Lung microvascular endothelial cell (primary cell): ENCODE data around the gene NREP. TPM values are rescaled to one million over a fixed set of nuclear protein-coding genes. Genes with fewer than 3 reads are reported as not detected.
"Not testable (repeated sequence)": the region's sequence is repeated elsewhere in the genome, so short reads cannot be mapped to it uniquely, and the experiment has no call there.

Source experiments
- DNase-seq, 2 donors: peaks; one replicate each; pipeline versions ENCODE4 v3.0.0 to v3.0.0-alpha.2; 2010; ENCODE audit warnings: low read depth in 2 of 2
- total RNA-seq: library from RNA; depleted of rRNA; stranded (reverse); fragments of >200 nt; gene quantifications from 2 replicates; pipeline ENCODE4 v1.2.1, GENCODE V29; 2014

NREP gene
- total RNA-seq, 1 donor from 2014 or later: 9.3 TPM

GRCh38 chr5:111739416-111739815 is 17.6 kb downstream of the NREP start:
- no peak for DNase-seq

- DNase-seq: no peak
Measured at GRCh38 chr5:111738118-111738517, 18.9 kb downstream of the NREP start.

GRCh38 chr5:111737716-111738115 is 19.3 kb downstream of the NREP start:
- DNase-seq: peak in 1 of 2 donors; percentile 8

- DNase-seq: peak in 1 of 2 donors; percentile 80
Measured at GRCh38 chr5:111735583-111736270, 21.3 kb downstream of the NREP start.

- DNase-seq: no peak
Measured at GRCh38 chr5:111734597-111734996, 22.4 kb downstream of the NREP start.

GRCh38 chr5:111734013-111734412 is 23.0 kb downstream of the NREP start:
- DNase-seq: no peak

- DNase-seq: no peak
Measured at GRCh38 chr5:111733571-111733970, 23.4 kb downstream of the NREP start.

- no peak for DNase-seq
Measured at GRCh38 chr5:111731638-111732037, 25.4 kb downstream of the NREP start.

- DNase-seq: peak in 1 of 2 donors; percentile 23
Measured at GRCh38 chr5:111730659-111731382, 26.2 kb downstream of the NREP start.

- DNase-seq: no peak
Measured at GRCh38 chr5:111728941-111729340, 28.1 kb downstream of the NREP start.

GRCh38 chr5:111726986-111727385 is 30.0 kb downstream of the NREP start:
- DNase-seq: no peak

GRCh38 chr5:111722140-111722539 is 34.9 kb downstream of the NREP start:
- no peak for DNase-seq

GRCh38 chr5:111720333-111720890 is 36.6 kb downstream of the NREP start:
- DNase-seq: no peak

GRCh38 chr5:111719773-111720172 is 37.2 kb downstream of the NREP start:
- DNase-seq: no peak

GRCh38 chr5:111716789-111717188 is 40.2 kb downstream of the NREP start:
- not testable (repeated sequence) for DNase-seq

GRCh38 chr5:111707630-111708164 is 49.3 kb downstream of the NREP start:
- no peak for DNase-seq

GRCh38 chr5:111706345-111706744 is 50.6 kb downstream of the NREP start:
- DNase-seq: no peak

GRCh38 chr5:111704452-111705085 is 52.4 kb downstream of the NREP start:
- DNase-seq: no peak

- DNase-seq: no peak
Measured at GRCh38 chr5:111703662-111704061, 53.3 kb downstream of the NREP start.

- no peak for DNase-seq
Measured at GRCh38 chr5:111699976-111700375, 57.0 kb downstream of the NREP start.

- no peak for DNase-seq
Measured at GRCh38 chr5:111699324-111699723, 57.7 kb downstream of the NREP start.
